OCI-LY3 (cell line): ENCODE measurements around the gene ATP6V1G3.

Experiments used
- H2AFZ ChIP-seq: fragments of 200-600, 300-600 bp; shearing (Covaris generic); 2 replicates; pipeline ENCODE4 v1.6.0; 2014; ENCODE audit warnings: antibody characterized with exemption, low read depth, low read length
- H3K27ac ChIP-seq: fragments of 200-600, 300-600 bp; sonication (generic); 2 replicates; pipeline ENCODE4 v1.5.1; 2014; ENCODE audit warnings: mild to moderate bottlenecking, low read length, moderate library complexity, mixed read lengths
- H3K27me3 ChIP-seq: fragments of 200-600, 300-600 bp; sonication (generic); 2 replicates; pipeline ENCODE4 v1.6.1; 2014; ENCODE audit warnings: low read depth, low read length, mixed read lengths
- H3K36me3 ChIP-seq: fragments of 200-600, 300-600 bp; sonication (generic); replicated peaks from 2 replicates; pipeline ENCODE3; 2014; ENCODE audit warnings: low read depth, low read length, mixed read lengths
- H3K4me1 ChIP-seq: fragments of 300-600, 200-600 bp; sonication (generic); 2 replicates; pipeline ENCODE4 v1.6.1; 2014; ENCODE audit warnings: low read length, mixed read lengths
- H3K4me2 ChIP-seq: fragments of 200-600, 300-600 bp; sonication (generic); 2 replicates; pipeline ENCODE4 v1.6.1; 2014; ENCODE audit warnings: low read length, mixed read lengths
- H3K4me3 ChIP-seq: fragments of 300-600, 200-600 bp; sonication (generic); 2 replicates; pipeline ENCODE4 v1.5.1; 2014; ENCODE audit warnings: antibody characterized with exemption, mild to moderate bottlenecking, low read length, moderate library complexity
- H3K79me2 ChIP-seq: fragments of 300-600, 200-600 bp; shearing (Covaris generic); 2 replicates; pipeline ENCODE4 v1.6.1; 2014; ENCODE audit warnings: mild to moderate bottlenecking, low read length, mixed read lengths
- H3K9ac ChIP-seq: fragments of 300-600, 200-600 bp; shearing (Covaris generic); 2 replicates; pipeline ENCODE4 v1.6.0; 2014; ENCODE audit warnings: mild to moderate bottlenecking, low read length, moderate library complexity
- H3K9me3 ChIP-seq: fragments of 200-600, 300-600 bp; shearing (Covaris generic); 2 replicates; pipeline ENCODE4 v1.6.1; 2014; ENCODE audit warnings: low read length, mixed read lengths; ENCODE audit not compliant: insufficient read depth
- H4K20me1 ChIP-seq: fragments of 200-600, 300-600 bp; sonication (generic); 2 replicates; pipeline ENCODE4 v1.6.1; 2016; ENCODE audit warnings: low read length, mixed read lengths; ENCODE audit not compliant: insufficient read depth
- CTCF ChIP-seq: fragments of 200-600, 300-600 bp; sonication (generic); IDR thresholded peaks from 2 replicates; pipeline ENCODE4 v1.5.1; 2014; ENCODE audit warnings: antibody characterized with exemption, low read length, low read depth
- EZH2phosphoT487 ChIP-seq: fragments of 200-600 bp; shearing (Covaris generic); IDR thresholded peaks from 2 replicates; pipeline ENCODE4 v1.6.1; 2018; ENCODE audit warnings: antibody characterized with exemption, mixed run types, low read depth

The ATP6V1G3 gene

GRCh38 chr1:198495631-198496030 lies 44.8 kb downstream of the ATP6V1G3 start:
- no peak overlapping the region for H3K4me2 ChIP-seq
- H2AFZ ChIP-seq: no peak overlapping the region
- no peak overlapping the region for H3K4me3 ChIP-seq
- H3K79me2 ChIP-seq: no peaks in the 10 kb centered on the region
- TF ChIP-seq EZH2phosphoT487 (no peak), CTCF (no peak)
- no peaks in the 10 kb centered on the region for H3K36me3 ChIP-seq
- H3K27me3 ChIP-seq: no peaks in the 10 kb centered on the region
- no peak overlapping the region for H3K27ac ChIP-seq
- no peak overlapping the region for H3K9ac ChIP-seq
- no peaks in the 10 kb centered on the region for H4K20me1 ChIP-seq
- H3K4me1 ChIP-seq: peaks cover 16% of the 10 kb centered on the region
- no peaks in the 10 kb centered on the region for H3K9me3 ChIP-seq

- Histone ChIP-seq H3K4me1 (peaks cover 16% of the 10 kb centered on the region), H3K27ac (no peak overlapping the region)
Measured at GRCh38 chr1:198494658-198495103, 45.8 kb downstream of the ATP6V1G3 start.

GRCh38 chr1:198494139-198494538 lies 46.3 kb downstream of the ATP6V1G3 start:
- Histone ChIP-seq H2AFZ (no peak overlapping the region), H4K20me1 (no peaks in the 10 kb centered on the region), H3K79me2 (no peaks in the 10 kb centered on the region), H3K27ac (no peak overlapping the region), H3K4me1 (peaks cover 16% of the 10 kb centered on the region), H3K36me3 (no peaks in the 10 kb centered on the region), H3K4me3 (no peak overlapping the region), H3K27me3 (no peaks in the 10 kb centered on the region), H3K9ac (no peak overlapping the region), H3K9me3 (no peaks in the 10 kb centered on the region), H3K4me2 (no peak overlapping the region)
- TF ChIP-seq CTCF (no peak), EZH2phosphoT487 (no peak)

More at GRCh38 chr1:198494658-198495103, 45.8 kb downstream of the ATP6V1G3 start:
- H3K4me3 ChIP-seq: no peak overlapping the region
- no peak overlapping the region for H2AFZ ChIP-seq
- H3K27me3 ChIP-seq: no peaks in the 10 kb centered on the region
- no peak overlapping the region for H3K9ac ChIP-seq
- H3K36me3 ChIP-seq: no peaks in the 10 kb centered on the region
- H3K9me3 ChIP-seq: no peaks in the 10 kb centered on the region
- H3K79me2 ChIP-seq: no peaks in the 10 kb centered on the region
- no peak for TF ChIP-seq EZH2phosphoT487
- TF ChIP-seq CTCF: no peak
- no peaks in the 10 kb centered on the region for H4K20me1 ChIP-seq
- H3K4me2 ChIP-seq: no peak overlapping the region

GRCh38 chr1:198493329-198493728 lies 47.2 kb downstream of the ATP6V1G3 start:
- no peak overlapping the region for H3K27ac ChIP-seq
- H3K9ac ChIP-seq: no peak overlapping the region
- peaks cover 16% of the 10 kb centered on the region for H3K4me1 ChIP-seq
- no peaks in the 10 kb centered on the region for H4K20me1 ChIP-seq
- no peaks in the 10 kb centered on the region for H3K79me2 ChIP-seq
- no peaks in the 10 kb centered on the region for H3K27me3 ChIP-seq
- TF ChIP-seq EZH2phosphoT487: no peak
- TF ChIP-seq CTCF: no peak
- no peak overlapping the region for H3K4me2 ChIP-seq
- H3K9me3 ChIP-seq: no peaks in the 10 kb centered on the region
- H3K4me3 ChIP-seq: no peak overlapping the region
- no peaks in the 10 kb centered on the region for H3K36me3 ChIP-seq
- no peak overlapping the region for H2AFZ ChIP-seq
